GM18526 (cell line): Measurements from ENCODE around the gene P3H1.

ENCODE experiments used
- POLR2A ChIP-seq: IDR thresholded peaks from 3 replicates; pipeline ENCODE4 v1.6.1; 2011; ENCODE audit not compliant: insufficient read length; ENCODE audit errors: extremely low read depth

The P3H1 gene

DNA sequence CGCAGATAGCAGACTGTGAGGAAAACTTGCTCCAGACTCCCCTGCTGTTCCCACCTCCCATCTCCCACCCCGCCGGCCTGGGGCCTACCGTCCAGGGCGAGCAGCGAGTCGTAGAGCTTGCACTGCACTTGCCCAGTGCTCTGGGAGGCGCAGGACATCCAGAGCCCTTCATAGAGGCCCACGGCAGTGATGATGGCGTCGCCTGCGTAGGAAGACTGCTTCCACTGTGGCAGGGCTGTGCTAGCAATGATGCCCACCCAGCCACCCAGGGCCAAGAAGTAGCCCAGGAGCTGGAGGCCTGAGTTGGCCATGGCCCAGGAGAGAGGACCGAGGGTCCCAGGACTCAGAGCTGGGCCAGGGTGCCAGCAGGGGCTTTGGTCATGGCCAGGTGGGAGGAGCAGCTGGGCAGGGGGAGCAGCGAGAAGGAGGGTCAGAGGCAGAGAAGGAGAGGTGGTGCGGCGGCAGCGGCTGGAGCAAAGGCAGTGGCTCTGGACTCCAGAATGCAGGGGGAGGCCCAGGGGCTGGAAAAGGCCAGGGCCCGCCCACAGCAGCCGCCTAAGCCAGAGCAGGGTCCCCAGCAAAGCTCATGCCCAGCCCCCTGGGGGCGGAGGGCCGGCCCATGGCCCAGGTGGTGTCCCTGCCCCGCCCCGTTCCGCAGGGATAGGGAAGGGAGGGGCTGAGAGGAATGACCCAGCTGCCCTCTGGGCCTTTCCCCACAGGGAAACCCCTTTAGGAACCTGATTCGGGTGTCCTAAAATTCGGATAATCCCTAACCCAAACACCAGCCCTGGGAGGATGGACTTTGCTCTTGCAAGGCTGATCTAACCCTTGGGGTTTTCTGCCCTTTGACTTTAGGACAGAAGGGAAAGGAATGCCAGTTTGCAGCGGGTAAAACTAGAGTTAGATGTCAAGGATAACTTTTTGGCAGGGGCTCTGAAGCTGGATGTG lies 26.8 kb downstream of the P3H1 start, which contains the start of gene CLDN19:
Gene CLDN19 (minus strand): TSS at position 484 of the 948 bp plus-strand sequence. CDS start 173 bp downstream, at position 311.
- TF ChIP-seq POLR2A = no peak

- no peak for TF ChIP-seq POLR2A
Observed at GRCh38 chr1:42738678-42739226, 28.1 kb downstream of the P3H1 start.

GRCh38 chr1:42737986-42738677 lies 28.7 kb downstream of the P3H1 start:
- TF ChIP-seq POLR2A = no peak

GRCh38 chr1:42737257-42737656 lies 29.6 kb downstream of the P3H1 start:
- no peak for TF ChIP-seq POLR2A

- TF ChIP-seq POLR2A = no peak
Observed at GRCh38 chr1:42736571-42737200, 30.1 kb downstream of the P3H1 start.

DNA sequence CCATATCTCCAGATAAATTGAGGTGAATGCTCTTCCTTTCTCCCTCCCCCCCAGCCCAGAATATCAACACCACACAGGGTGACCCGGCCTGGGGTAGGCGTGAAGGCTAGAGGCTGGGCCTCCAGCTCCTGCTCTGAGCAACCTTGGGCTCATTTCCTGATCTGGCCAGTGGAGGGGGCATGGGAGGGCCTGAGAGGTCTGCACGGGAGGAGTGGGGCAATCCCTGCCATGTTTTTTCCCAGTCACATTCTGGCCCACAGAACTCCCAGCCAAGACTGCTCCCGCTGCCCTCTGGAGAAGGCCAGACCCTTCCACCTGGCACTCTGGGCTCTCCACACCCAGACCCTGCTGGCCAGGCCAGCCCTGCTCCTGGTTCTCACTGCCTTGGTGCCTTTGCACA lies 30.7 kb downstream of the P3H1 start:
- TF ChIP-seq POLR2A = no peak

- TF ChIP-seq POLR2A = no peak
Observed at GRCh38 chr1:42735477-42736105, 31.2 kb downstream of the P3H1 start.

GRCh38 chr1:42735056-42735455 lies 31.8 kb downstream of the P3H1 start:
- no peak for TF ChIP-seq POLR2A

GRCh38 chr1:42734201-42735035 lies 32.4 kb downstream of the P3H1 start:
- no peak for TF ChIP-seq POLR2A

- TF ChIP-seq POLR2A = no peak
Observed at GRCh38 chr1:42733415-42734200, 33.2 kb downstream of the P3H1 start.

- no peak for TF ChIP-seq POLR2A
Observed at GRCh38 chr1:42732126-42732680, 34.6 kb downstream of the P3H1 start.

GRCh38 chr1:42731585-42731984 lies 35.2 kb downstream of the P3H1 start:
- TF ChIP-seq POLR2A = no peak

DNA sequence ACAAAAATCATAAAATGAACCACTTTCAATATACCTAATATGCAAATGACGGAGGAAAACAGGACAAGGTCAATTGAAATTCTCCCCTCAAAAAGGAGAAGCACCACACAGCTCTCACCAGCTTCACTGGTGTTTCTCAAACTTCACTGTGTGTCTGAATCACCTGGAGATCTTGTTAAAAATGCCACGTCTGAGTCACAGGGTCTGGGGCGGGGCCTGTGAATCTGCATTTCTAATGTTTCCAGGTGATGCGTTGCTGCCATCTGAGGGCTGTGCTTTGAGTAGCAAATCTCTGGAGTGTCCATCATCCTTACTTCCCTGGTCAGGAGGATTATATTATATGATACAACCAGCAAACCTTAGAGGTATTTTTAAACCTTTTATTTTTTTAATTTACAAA lies 35.8 kb downstream of the P3H1 start:
- no peak for TF ChIP-seq POLR2A
